ENCODE results near the gene TROAP. TPM values are rescaled to one million over a fixed set of nuclear protein-coding genes. Genes with fewer than 3 reads are reported as not detected.

The TROAP gene
- total and polyA plus RNA-seq, 9 of the 15 experiments (the other 6 are each of a cell fraction or from before 2014, with no cell fraction given), result 46.4 to 171 (median 59.8) TPM

DNA sequence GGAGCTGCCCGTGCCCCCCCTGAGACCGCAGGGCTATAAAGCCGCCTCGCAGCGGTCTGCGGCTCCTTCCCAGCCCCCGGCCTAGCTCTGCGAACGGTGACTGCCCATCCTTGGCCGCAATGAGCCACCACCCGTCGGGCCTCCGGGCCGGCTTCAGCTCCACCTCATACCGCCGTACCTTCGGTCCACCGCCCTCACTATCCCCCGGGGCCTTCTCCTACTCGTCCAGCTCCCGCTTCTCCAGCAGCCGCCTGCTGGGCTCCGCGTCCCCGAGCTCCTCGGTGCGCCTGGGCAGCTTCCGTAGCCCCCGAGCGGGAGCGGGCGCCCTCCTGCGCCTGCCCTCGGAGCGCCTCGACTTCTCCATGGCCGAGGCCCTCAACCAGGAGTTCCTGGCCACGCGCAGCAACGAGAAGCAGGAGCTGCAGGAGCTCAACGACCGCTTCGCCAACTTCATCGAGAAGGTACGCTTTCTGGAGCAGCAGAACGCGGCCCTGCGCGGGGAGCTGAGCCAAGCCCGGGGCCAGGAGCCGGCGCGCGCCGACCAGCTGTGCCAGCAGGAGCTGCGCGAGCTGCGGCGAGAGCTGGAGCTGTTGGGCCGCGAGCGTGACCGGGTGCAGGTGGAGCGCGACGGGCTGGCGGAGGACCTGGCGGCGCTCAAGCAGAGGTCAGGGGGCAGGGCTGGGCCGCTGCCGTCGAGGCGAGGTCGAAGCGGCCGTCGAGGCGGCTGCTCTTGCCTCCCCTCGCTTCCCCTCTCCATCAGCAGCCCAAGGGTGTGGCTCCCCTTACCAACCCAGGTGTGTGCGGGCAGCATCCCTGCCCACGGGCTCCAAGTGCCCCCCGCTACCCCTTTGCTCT lies 27.7 kb upstream of the TROAP start, which contains the start of gene PRPH:
Gene PRPH (plus strand): TSS at position 66 of the 855 bp plus-strand sequence. CDS start 54 bp downstream, at position 120.
- Histone ChIP-seq H3K9me1 (ENCODE audit: control insufficient read depth, insufficient read depth, low read length) (peaks cover 10% of the 10 kb centered on the region), H3K27me3 (ENCODE audit: control insufficient read depth in 2 of 2, insufficient read depth in 2 of 2, low read length in 2 of 2) (no peaks in the 10 kb centered on the region), H3K4me3 (no peak within 1 kb of the TSS), H3K4me1 (replicated peaks in 1 of 2; ENCODE audit: control insufficient read depth in 2 of 2, insufficient read depth in 2 of 2, low read length in 2 of 2) (peaks cover 9 to 54% of the 10 kb centered on the region in 2 experiments; a peak in 4 of 5 replicates), H3K4me2 (ENCODE audit: insufficient read depth, low read length) (no peak within 1 kb of the TSS), H3K36me3 (ENCODE audit: control insufficient read depth, insufficient read depth, low read length) (no peaks in the 10 kb centered on the region), H4K20me1 (replicated peaks; ENCODE audit: control insufficient read depth, insufficient read depth, low read length) (no peaks in the 10 kb centered on the region), H3K9me3 (replicated peaks; ENCODE audit: control insufficient read depth, insufficient read depth, low read depth, low read length) (no peaks in the 10 kb centered on the region), H2AFZ (ENCODE audit: low read depth, low read length) (no peak within 1 kb of the TSS), H3K9ac (ENCODE audit: insufficient read depth in 1 of 2, low read depth in 2 of 2, low read length in 2 of 2) (no peak within 1 kb of the TSS), H3K79me2 (ENCODE audit: control insufficient read depth, insufficient read depth, low read length) (no peaks in the 10 kb centered on the region), H3K27ac (ENCODE audit: extremely low read depth, low read depth, low read length) (no peak within 1 kb of the TSS)
- FAIRE-seq (no peak), DNase-seq (ENCODE audit: extremely low read depth in 1 of 4, low spot score in 3 of 4) (no peak), ATAC-seq (no peak)
- 74% methylated on average over 30 of the region's 82 CpGs for WGBS (ENCODE audit: insufficient coverage, low coverage, missing lambda C conversion rate)
- intact Hi-C loops (cut with micrococcal nuclease) (no loop called here), in situ Hi-C loops (cut with MboI) (no loop called here)
- BruUV-seq (replicated peaks), result no TSS peak
- CTCF ChIA-PET (ENCODE audit: low intra/inter-chr PET ratio), result interaction anchor here (0.5 kb wide), 1 partner anchor 9 kb away, joined by 3 read pairs; no protein-coding TSS in a partner anchor
- TF ChIP-seq, protein P1, sequence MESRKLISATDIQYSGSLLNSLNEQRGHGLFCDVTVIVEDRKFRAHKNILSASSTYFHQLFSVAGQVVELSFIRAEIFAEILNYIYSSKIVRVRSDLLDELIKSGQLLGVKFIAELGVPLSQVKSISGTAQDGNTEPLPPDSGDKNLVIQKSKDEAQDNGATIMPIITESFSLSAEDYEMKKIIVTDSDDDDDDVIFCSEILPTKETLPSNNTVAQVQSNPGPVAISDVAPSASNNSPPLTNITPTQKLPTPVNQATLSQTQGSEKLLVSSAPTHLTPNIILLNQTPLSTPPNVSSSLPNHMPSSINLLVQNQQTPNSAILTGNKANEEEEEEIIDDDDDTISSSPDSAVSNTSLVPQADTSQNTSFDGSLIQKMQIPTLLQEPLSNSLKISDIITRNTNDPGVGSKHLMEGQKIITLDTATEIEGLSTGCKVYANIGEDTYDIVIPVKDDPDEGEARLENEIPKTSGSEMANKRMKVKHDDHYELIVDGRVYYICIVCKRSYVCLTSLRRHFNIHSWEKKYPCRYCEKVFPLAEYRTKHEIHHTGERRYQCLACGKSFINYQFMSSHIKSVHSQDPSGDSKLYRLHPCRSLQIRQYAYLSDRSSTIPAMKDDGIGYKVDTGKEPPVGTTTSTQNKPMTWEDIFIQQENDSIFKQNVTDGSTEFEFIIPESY (CRISPR knock-in tag; IDR thresholded peaks at IDR 0.05), result peak; percentile 70; the same call in 1 of the 2 replicates
- TF ChIP-seq FIP1L1 (IDR thresholded peaks at IDR 0.05; ENCODE audit: low read depth, low read length, poor library complexity, severe bottlenecking) (peak; percentile 31), SRSF1 (IDR thresholded peaks at IDR 0.05; ENCODE audit: low read depth, low read length) (no peak), SMAD1 (IDR thresholded peaks at IDR 0.05; ENCODE audit: low read depth, low read length, partially characterized antibody) (no peak)
- TF ChIP-seq, protein P2, sequence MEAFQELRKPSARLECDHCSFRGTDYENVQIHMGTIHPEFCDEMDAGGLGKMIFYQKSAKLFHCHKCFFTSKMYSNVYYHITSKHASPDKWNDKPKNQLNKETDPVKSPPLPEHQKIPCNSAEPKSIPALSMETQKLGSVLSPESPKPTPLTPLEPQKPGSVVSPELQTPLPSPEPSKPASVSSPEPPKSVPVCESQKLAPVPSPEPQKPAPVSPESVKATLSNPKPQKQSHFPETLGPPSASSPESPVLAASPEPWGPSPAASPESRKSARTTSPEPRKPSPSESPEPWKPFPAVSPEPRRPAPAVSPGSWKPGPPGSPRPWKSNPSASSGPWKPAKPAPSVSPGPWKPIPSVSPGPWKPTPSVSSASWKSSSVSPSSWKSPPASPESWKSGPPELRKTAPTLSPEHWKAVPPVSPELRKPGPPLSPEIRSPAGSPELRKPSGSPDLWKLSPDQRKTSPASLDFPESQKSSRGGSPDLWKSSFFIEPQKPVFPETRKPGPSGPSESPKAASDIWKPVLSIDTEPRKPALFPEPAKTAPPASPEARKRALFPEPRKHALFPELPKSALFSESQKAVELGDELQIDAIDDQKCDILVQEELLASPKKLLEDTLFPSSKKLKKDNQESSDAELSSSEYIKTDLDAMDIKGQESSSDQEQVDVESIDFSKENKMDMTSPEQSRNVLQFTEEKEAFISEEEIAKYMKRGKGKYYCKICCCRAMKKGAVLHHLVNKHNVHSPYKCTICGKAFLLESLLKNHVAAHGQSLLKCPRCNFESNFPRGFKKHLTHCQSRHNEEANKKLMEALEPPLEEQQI (IDR thresholded peaks at IDR 0.05), result no peak
- POLR2A ChIA-PET, result interaction anchor here (0.5 to 2.9 kb wide), 14 partner anchors 9 to 202 kb away, joined by 3 to 14 read pairs (median 4); partner anchors contain the start of genes DNAJC22 and TROAP

Measured in K562 (cell line).